Prostate gland (tissue), 2 donors: Measurements from ENCODE around the gene RYR1.

ENCODE experiments used
- POLR2AphosphoS5 ChIP-seq: sonication (generic); formaldehyde crosslinking; IDR thresholded peaks from one replicate; pipeline ENCODE4 v1.6.1; 2017; ENCODE audit warnings: antibody characterized with exemption
- TF ChIP-seq, protein P1 (sequence below), 4 experiments: fragments of 200-600 bp in 2 of 4; fragments of 450-650 bp in 2 of 4; sonication (generic) in 2 of 4; IDR thresholded peaks; 1 replicate in 3 of 4; 2 replicates in 1 of 4; pipeline ENCODE4 v1.5.1; 2016 to 2019; ENCODE audit warnings: antibody characterized with exemption in 4 of 4, mild to moderate bottlenecking in 2 of 4, moderate library complexity in 2 of 4

GRCh38 chr19:38437917-38438316 is 4.4 kb downstream of the RYR1 start:
- TF ChIP-seq, protein P1, sequence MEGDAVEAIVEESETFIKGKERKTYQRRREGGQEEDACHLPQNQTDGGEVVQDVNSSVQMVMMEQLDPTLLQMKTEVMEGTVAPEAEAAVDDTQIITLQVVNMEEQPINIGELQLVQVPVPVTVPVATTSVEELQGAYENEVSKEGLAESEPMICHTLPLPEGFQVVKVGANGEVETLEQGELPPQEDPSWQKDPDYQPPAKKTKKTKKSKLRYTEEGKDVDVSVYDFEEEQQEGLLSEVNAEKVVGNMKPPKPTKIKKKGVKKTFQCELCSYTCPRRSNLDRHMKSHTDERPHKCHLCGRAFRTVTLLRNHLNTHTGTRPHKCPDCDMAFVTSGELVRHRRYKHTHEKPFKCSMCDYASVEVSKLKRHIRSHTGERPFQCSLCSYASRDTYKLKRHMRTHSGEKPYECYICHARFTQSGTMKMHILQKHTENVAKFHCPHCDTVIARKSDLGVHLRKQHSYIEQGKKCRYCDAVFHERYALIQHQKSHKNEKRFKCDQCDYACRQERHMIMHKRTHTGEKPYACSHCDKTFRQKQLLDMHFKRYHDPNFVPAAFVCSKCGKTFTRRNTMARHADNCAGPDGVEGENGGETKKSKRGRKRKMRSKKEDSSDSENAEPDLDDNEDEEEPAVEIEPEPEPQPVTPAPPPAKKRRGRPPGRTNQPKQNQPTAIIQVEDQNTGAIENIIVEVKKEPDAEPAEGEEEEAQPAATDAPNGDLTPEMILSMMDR (IDR thresholded peaks at IDR 0.05): no peak
- no peak for TF ChIP-seq POLR2AphosphoS5
